Stimulated activated CD8-positive, alpha-beta memory T cell treated with anti-CD3 and anti-CD28 coated beads, Interleukin-4, amount 100 ng/mL, for 4 hours (primary cell): Measurements from ENCODE around the gene PI4KB.
"Not testable (repeated sequence)": the region's sequence is repeated elsewhere in the genome, so short reads cannot be mapped to it uniquely, and the experiment has no call there.

Source experiments
- DNase-seq, 2 donors: peaks; one replicate each; pipeline ENCODE4 v3.0.0-alpha.2; 2020; ENCODE audit warnings: low read depth in 2 of 2, low spot score in 1 of 2

The PI4KB gene

GRCh38 chr1:151327223-151327902, at the start of gene PI4KB:
TSS of gene PI4KB (minus strand) at chr1:151327416. CDS start at chr1:151316481, 10,935 bp downstream.
- DNase-seq = peak; percentile 66 to 74

GRCh38 chr1:151373196-151373595, 46.0 kb upstream of the PI4KB start:
- DNase-seq = no peak

GRCh38 chr1:151372058-151372934, 45.1 kb upstream of the PI4KB start, which contains the start of gene SELENBP1:
TSS of gene SELENBP1 (minus strand) at chr1:151372705. CDS start at chr1:151372641, 64 bp downstream.
- DNase-seq = no peak

GRCh38 chr1:151371370-151372057, 44.3 kb upstream of the PI4KB start:
- no peak for DNase-seq

- DNase-seq = no peak
These were observed 43.1 kb upstream of the PI4KB start for GRCh38 chr1:151370211-151370911.

- no peak for DNase-seq
These were observed 42.4 kb upstream of the PI4KB start for GRCh38 chr1:151369621-151370048.

- no peak for DNase-seq
These were observed 42.0 kb upstream of the PI4KB start for GRCh38 chr1:151369302-151369610.

GRCh38 chr1:151368393-151369301, 41.4 kb upstream of the PI4KB start:
- no peak for DNase-seq

GRCh38 chr1:151367658-151368392, 40.6 kb upstream of the PI4KB start:
- no peak for DNase-seq

GRCh38 chr1:151364996-151365395, 37.8 kb upstream of the PI4KB start:
- no peak for DNase-seq

- no peak for DNase-seq
These were observed 35.3 kb upstream of the PI4KB start for GRCh38 chr1:151362308-151363155.

GRCh38 chr1:151361883-151362282, 34.7 kb upstream of the PI4KB start:
- no peak for DNase-seq

- DNase-seq = no peak
These were observed 29.5 kb upstream of the PI4KB start for GRCh38 chr1:151356696-151357095.

GRCh38 chr1:151352021-151352718, 25.0 kb upstream of the PI4KB start:
- no peak for DNase-seq

- not testable (repeated sequence) for DNase-seq
These were observed 23.1 kb upstream of the PI4KB start for GRCh38 chr1:151350323-151350722.

- DNase-seq = no peak
These were observed 20.5 kb upstream of the PI4KB start for GRCh38 chr1:151347523-151348246.
